ENCODE measurements around the gene PCSK1N. TPM values are rescaled to one million over a fixed set of nuclear protein-coding genes. Genes with fewer than 3 reads are reported as not detected.

The PCSK1N gene
- total RNA-seq, 6 experiments from 2014 or later, result 0.20 to 1.4 TPM; not detected in 4

GRCh38 chrX:48806081-48806480 lies 29.3 kb downstream of the PCSK1N start:
- no peak for TF ChIP-seq CTCF (IDR thresholded peaks at IDR 0.05)
- TF ChIP-seq POLR2A (IDR thresholded peaks at IDR 0.05), result no peak
- no peak for DNase-seq
- Histone ChIP-seq H3K4me3 (no peak overlapping the region), H3K4me1 (no peaks in the 10 kb centered on the region), H3K9me3 (no peaks in the 10 kb centered on the region), H3K36me3 (no peaks in the 10 kb centered on the region), H3K27me3 (no peaks in the 10 kb centered on the region), H3K27ac (no peak overlapping the region)
- intact Hi-C loops (cut with DNase I), result no loop called here
- no peak for ATAC-seq
- WGBS (ENCODE audit: insufficient coverage, low coverage, low lambda C conversion rate, missing lambda C conversion rate), result 58% methylated on average over 2 of the region's 4 CpGs

- no peak for ATAC-seq
- Histone ChIP-seq H3K27ac (peak overlapping the region; percentile 23 to 93 (median 77)), H3K27me3 (no peaks in the 10 kb centered on the region), H3K9me3 (no peaks in the 10 kb centered on the region), H3K36me3 (no peaks in the 10 kb centered on the region), H3K4me3 (peak overlapping the region; percentile 36 to 55 (median 53)), H3K4me1 (no peaks in the 10 kb centered on the region)
- TF ChIP-seq POLR2A (IDR thresholded peaks at IDR 0.05) (no peak), CTCF (IDR thresholded peaks at IDR 0.05) (no peak)
- WGBS (ENCODE audit: insufficient coverage, low coverage, low lambda C conversion rate, missing lambda C conversion rate), result 36% methylated on average over 3 of the region's 4 CpGs
- intact Hi-C loops (cut with DNase I), result no loop called here
- no peak for DNase-seq
Observed at GRCh38 chrX:48802905-48803200, 32.6 kb downstream of the PCSK1N start.

DNA sequence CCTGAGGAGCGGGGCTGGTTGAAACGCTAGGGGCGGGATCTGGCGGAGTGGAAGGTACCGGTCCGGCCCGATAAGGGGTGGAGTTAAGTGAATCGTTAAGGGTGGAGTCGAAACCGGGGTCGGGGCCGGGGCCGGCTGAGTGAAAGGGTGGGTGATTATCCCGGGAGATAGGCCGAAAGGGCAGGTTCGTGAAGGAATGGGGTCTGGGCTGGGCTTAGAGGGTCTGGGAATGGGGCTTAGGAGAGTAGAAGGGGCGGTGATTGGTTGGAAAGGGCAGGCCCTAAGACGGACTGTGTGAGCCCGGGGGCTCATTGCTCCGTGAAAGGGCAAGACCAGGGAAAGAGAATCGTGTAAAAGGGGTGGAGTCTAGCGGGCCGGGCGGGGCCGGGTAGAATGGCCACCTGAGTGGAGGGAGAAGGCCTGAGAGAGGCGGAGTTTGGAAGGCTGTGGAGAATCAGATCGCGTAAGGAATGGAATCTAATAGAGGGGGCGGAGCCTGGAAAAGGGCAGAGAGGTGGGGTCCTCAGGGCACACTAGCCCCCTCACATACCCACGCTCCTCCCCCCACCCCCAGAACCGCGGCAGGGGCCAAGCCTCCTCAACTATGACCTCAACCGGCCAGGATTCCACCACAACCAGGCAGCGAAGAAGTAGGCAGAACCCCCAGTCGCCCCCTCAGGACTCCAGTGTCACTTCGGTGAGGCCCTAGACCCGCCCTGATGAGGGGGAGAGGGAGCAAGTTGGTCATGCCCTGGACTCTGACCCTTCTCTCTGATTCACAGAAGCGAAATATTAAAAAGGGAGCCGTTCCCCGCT lies 33.1 kb downstream of the PCSK1N start:
- Histone ChIP-seq H3K27ac (peak overlapping the region; percentile 77 to 93 (median 88)), H3K4me3 (peak overlapping the region; percentile 36 to 55 (median 53)), H3K9me3 (no peaks in the 10 kb centered on the region), H3K27me3 (no peaks in the 10 kb centered on the region), H3K36me3 (no peaks in the 10 kb centered on the region), H3K4me1 (no peaks in the 10 kb centered on the region)
- 36% methylated on average over 23 of the region's 40 CpGs for WGBS (ENCODE audit: insufficient coverage, low coverage, low lambda C conversion rate, missing lambda C conversion rate)
- intact Hi-C loops (cut with DNase I), result no loop called here
- ATAC-seq, result peak; percentile 67 to 77 (median 72)
- TF ChIP-seq POLR2A (IDR thresholded peaks at IDR 0.05) (peak; percentile 87), CTCF (IDR thresholded peaks at IDR 0.05) (no peak)
- DNase-seq, result peak; percentile 86 to 90 (median 89)

- peak; percentile 97 to 98 (median 97) for DNase-seq
- H3K27me3 ChIP-seq, result no peaks in the 10 kb centered on the region
- H3K4me1 ChIP-seq, result no peaks in the 10 kb centered on the region
- peak within 1 kb of the TSS; percentile 53 to 67 (median 56) for H3K4me3 ChIP-seq
- TF ChIP-seq POLR2A (IDR thresholded peaks at IDR 0.05) (no peak), CTCF (IDR thresholded peaks at IDR 0.05) (no peak)
- peak; percentile 83 to 90 (median 89) for ATAC-seq
- no peaks in the 10 kb centered on the region for H3K36me3 ChIP-seq
- intact Hi-C loops (cut with DNase I), result no loop called here
- no peaks in the 10 kb centered on the region for H3K9me3 ChIP-seq
- peak within 1 kb of the TSS; percentile 88 to 93 (median 90) for H3K27ac ChIP-seq
- 33% methylated on average over 45 of the region's 89 CpGs for WGBS (ENCODE audit: insufficient coverage, low coverage, low lambda C conversion rate, missing lambda C conversion rate)
Observed at GRCh38 chrX:48801280-48802088, 33.9 kb downstream of the PCSK1N start, which contains the start of gene HDAC6. TSS of gene HDAC6 (plus strand) at chrX:48802067. CDS start at chrX:48802693, 626 bp downstream.

Data from right lobe of liver (tissue), 6 donors.